GM12874 (cell line): ENCODE measurements around the gene BBS1.

Source experiments
- CTCF ChIP-seq: IDR thresholded peaks from 2 replicates; pipeline ENCODE4 v1.5.1; 2011; ENCODE audit warnings: low read depth, mild to moderate bottlenecking, control low read depth, low read length, moderate library complexity; ENCODE audit not compliant: insufficient read depth

Gene BBS1

DNA sequence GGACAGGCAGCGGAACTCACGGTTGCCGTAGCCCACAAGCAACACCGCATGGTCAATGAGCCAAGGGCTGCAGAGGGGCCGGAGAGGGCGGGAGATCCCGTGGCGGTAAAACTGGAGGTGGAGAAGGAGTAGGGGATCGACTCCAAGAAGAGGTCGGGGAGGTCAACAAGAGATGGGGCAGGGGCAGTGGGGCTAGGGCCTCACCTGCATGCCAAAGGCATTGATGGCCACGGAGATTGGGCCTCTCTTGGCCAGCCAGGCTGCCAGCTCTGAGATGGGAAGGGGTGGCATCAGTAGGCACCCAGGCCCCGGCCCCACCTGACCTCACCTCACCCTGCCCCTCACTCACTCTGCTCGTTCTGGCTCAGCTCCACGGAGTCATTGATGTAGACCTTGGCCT lies 54.1 kb downstream of the BBS1 start:
- TF ChIP-seq CTCF = no peak

DNA sequence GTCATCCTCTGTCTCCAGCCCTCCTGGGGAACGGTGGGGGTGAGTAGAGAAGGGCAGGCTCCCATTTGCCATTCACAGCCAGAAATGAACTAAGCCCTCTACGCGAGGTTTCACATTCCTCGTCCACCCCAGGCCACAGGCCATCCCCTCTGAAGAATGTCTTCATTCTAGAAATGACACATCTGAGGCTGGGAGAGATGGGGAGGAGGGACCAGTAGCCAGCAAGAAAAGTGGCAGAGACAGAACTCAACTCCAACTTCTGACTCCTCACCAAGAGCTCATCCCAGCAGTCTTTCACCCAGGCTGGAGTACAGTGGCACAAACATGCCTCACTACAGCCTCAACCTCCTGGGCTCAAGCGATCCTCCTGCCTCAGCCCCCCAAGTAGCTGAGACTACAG lies 54.5 kb downstream of the BBS1 start:
- TF ChIP-seq CTCF = no peak

DNA sequence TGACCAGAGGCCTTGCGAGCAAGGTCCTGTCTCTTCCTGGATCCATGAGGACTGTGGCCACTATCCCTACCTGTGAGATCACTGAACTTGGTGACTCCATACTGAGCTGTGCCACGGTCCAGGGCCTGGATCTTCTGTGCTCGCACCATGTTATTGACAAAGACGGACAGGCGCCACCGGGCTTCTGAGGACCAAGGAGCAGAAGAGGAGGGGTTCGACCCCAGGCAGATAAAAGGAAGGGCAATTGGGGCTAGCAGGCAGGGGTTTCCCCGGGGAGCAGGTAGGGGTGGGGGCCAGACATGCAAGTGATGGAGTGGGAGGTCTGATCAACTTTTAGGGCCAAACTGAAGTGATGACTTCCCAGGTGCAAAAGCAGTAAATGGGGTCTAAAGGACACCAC lies 55.8 kb downstream of the BBS1 start:
- TF ChIP-seq CTCF = no peak

- TF ChIP-seq CTCF = no peak
These were observed 57.3 kb downstream of the BBS1 start for GRCh38 chr11:66567787-66568123.

DNA sequence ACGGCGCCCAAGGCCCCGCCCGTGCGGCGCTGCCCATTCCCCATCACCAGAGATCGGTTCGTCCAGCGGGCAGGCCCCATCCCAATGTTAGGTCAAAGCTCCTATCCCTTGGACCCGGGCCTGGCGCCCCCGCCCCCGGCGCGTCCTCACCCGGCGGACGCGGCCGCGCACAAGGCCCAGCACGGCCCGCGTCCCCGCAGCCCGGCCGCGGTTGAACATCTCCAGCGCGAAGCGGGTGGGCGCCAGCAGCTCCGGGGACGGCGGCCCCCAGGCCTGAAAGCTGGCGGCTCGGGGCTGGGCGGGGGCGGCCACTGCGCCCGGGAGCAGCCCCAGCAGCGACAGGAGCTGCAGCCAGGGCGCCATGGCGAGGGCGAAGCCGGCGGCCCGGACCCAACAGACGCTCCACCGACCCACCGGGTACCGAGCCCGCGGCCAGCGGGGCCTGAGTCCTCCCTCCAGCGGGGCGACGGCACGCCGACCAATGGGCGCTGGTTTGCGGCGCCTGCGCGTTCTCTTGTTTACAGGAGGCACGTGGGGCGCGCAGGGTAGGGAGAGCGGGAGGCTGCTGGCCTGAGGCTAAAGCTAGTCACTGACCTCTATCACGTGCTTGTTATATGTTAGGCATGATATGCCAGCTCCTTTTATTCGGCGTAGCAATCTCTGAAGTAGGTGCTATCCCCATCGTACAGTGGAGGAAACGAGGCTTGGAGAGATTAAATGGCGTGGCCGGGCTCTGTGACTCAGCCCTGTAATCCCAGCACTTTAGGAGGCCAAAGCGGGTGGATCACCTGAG lies 57.9 kb downstream of the BBS1 start, which contains the start of gene CTSF:
Gene CTSF (minus strand): TSS at position 483 of the 793 bp plus-strand sequence. CDS start 120 bp downstream, at position 363.
- no peak for TF ChIP-seq CTCF

DNA sequence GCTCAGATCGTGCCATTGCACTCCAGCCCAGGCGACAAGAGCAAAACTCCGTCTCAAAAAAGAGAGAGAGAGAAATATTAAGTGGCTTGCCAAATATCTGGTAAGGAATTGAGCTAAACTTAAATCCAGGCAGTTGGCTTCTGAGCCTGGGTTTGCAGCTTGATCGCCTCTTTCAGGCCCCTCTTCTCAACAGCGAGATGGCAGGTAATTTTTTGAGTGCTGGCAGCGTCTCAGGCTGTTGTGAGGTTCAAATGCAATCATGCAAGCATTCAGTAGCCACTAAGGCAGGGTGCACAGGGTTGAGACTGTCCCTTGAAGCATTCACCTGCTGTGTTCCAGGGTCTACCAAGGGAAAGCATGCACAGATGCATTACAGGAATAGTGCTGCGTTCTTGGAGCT lies 58.6 kb downstream of the BBS1 start:
- TF ChIP-seq CTCF = no peak

DNA sequence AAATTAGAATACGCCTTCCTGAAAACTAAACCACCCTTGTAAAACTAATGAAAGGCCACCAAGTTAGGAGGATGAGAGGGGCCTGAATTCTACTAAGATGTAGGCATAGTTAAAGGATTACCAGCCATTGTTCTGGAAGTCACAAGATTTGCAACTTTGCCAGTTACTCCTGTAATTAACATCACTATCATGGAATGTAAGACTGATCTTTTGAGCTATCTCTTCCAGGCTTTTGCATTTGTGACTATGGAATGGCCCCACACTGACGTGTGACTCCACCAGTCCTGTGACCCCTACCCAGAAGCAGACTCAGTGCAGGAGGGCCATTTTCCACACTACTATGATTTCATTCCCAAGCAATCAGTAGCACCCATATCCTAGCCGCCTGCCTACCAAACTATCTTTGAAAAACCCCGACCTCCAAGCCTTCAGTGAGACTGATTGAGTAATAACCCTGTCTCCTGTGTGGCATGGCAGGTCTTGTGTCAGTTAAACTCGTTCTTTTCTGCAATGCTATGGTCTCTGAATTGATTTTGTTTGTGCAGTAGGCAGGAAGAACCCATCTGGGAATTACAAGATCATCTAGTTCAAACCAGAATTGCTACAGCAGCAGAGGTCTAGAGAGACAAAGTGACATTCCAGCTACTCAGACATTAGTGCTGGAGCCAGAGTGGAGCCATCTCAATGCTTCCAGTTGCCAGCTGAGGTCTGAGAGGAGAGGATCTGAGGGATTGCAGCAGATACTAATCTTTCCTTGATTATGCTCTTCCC lies 59.8 kb downstream of the BBS1 start:
- no peak for TF ChIP-seq CTCF
